IMR-90 (cell line): ENCODE results near the gene SRXN1. TPM values are rescaled to one million over a fixed set of nuclear protein-coding genes. Genes with fewer than 3 reads are reported as not detected.

Source experiments
- ATAC-seq: fragments of 200-7000 bp; cut with Tn5 transposase; 2 replicates; pipeline ENCODE4 v1.9.1; 2020; ENCODE audit warnings: low read depth, mild to moderate bottlenecking, moderate library complexity
- BruUV-seq: library from RNA; stranded (reverse); fragments of 400-500 nt; replicated peaks from 2 replicates; lab custom pipeline; 2021; lab: Mats Ljungman, UMichigan
- CTCF ChIA-PET: fragments of 300-600 bp; formaldehyde crosslinking; extraction: SDS; loops from one replicate; lab custom pipeline; 2021; ENCODE audit warnings: antibody characterized with exemption; lab: Yijun Ruan, JAX
- POLR2A ChIA-PET: fragments of 300-600 bp; sonication (Branson Sonifier 250); formaldehyde crosslinking; loops from one replicate; lab custom pipeline; 2022; ENCODE audit warnings: antibody characterized with exemption; ENCODE audit not compliant: unreplicated experiment; lab: Charles Lee
- DNase-seq: peaks from one replicate; pipeline ENCODE4 v3.0.0; 2013
- H2AFZ ChIP-seq: replicated peaks from 2 replicates; pipeline ENCODE3; 2013; ENCODE audit warnings: low read length, mild to moderate bottlenecking; ENCODE audit not compliant: poor library complexity
- H2AK5ac ChIP-seq: 2 replicates; pipeline ENCODE4 v1.6.1; 2013; ENCODE audit warnings: low read depth, low read length, inconsistent platforms
- H2AK9ac ChIP-seq: replicated peaks from 2 replicates; pipeline ENCODE3; 2013; ENCODE audit warnings: mild to moderate bottlenecking, low read depth, low read length, moderate library complexity; ENCODE audit not compliant: poor library complexity
- H2BK120ac ChIP-seq: 2 replicates; pipeline ENCODE4 v1.6.1; 2013; ENCODE audit warnings: low read depth, low read length, inconsistent platforms
- H2BK15ac ChIP-seq: 3 replicates; pipeline ENCODE4 v1.6.1; 2013; ENCODE audit warnings: low read depth, low read length, inconsistent platforms
- H2BK20ac ChIP-seq: 2 replicates; pipeline ENCODE4 v1.6.1; 2013; ENCODE audit warnings: low read depth, mild to moderate bottlenecking, inconsistent platforms, low read length, moderate library complexity
- H2BK5ac ChIP-seq: 2 replicates; pipeline ENCODE4 v1.6.1; 2013; ENCODE audit warnings: mild to moderate bottlenecking, low read depth, low read length, inconsistent platforms; ENCODE audit not compliant: poor library complexity, severe bottlenecking
- H3K14ac ChIP-seq: replicated peaks from 2 replicates; pipeline ENCODE4 v1.6.1; 2013; ENCODE audit warnings: low read depth, low read length, inconsistent platforms
- H3K18ac ChIP-seq: 2 replicates; pipeline ENCODE4 v1.6.1; 2013; ENCODE audit warnings: low read depth, low read length, control low read depth
- H3K23ac ChIP-seq: 2 replicates; pipeline ENCODE4 v1.6.1; 2013; ENCODE audit warnings: low read depth, low read length, inconsistent platforms
- H3K27ac ChIP-seq: 2 replicates; pipeline ENCODE4 v1.5.1; 2013; ENCODE audit warnings: mild to moderate bottlenecking, control low read depth, low read length; ENCODE audit not compliant: insufficient read depth
- H3K27me3 ChIP-seq: 2 replicates; pipeline ENCODE4 v1.6.1; 2013; ENCODE audit warnings: low read length; ENCODE audit not compliant: control insufficient read depth, insufficient read depth
- H3K36me3 ChIP-seq: 2 replicates; pipeline ENCODE4 v1.6.1; 2013; ENCODE audit warnings: low read length, mixed read lengths; ENCODE audit not compliant: control insufficient read depth, insufficient read depth
- H3K4ac ChIP-seq: 2 replicates; pipeline ENCODE4 v1.6.1; 2013; ENCODE audit warnings: low read depth, low read length, inconsistent platforms
- H3K4me1 ChIP-seq: 2 replicates; pipeline ENCODE4 v1.6.1; 2013; ENCODE audit warnings: low read length, mixed read lengths; ENCODE audit not compliant: control insufficient read depth, insufficient read depth
- H3K4me2 ChIP-seq: 2 replicates; pipeline ENCODE4 v1.6.1; 2013; ENCODE audit warnings: low read depth, mild to moderate bottlenecking, control low read depth, low read length, moderate library complexity
- H3K4me3 ChIP-seq: 2 replicates; pipeline ENCODE4 v1.5.1; 2013; ENCODE audit warnings: low read depth, mild to moderate bottlenecking, control low read depth, low read length, moderate library complexity; ENCODE audit not compliant: insufficient read depth
- H3K56ac ChIP-seq: 2 replicates; pipeline ENCODE4 v1.6.1; 2013; ENCODE audit warnings: low read length, inconsistent platforms; ENCODE audit not compliant: insufficient read depth; ENCODE audit errors: extremely low read depth
- H3K79me1 ChIP-seq, 2 experiments: 2 replicates each; pipeline ENCODE4 v1.6.1; 2013; ENCODE audit warnings: low read length in 2 of 2, inconsistent platforms in 1 of 2, low read depth in 1 of 2
- H3K9ac ChIP-seq: 2 replicates; pipeline ENCODE4 v1.6.1; 2013; ENCODE audit warnings: low read depth, low read length, control low read depth
- H3K9me1 ChIP-seq: 2 replicates; pipeline ENCODE4 v1.6.1; 2013; ENCODE audit warnings: low read length, inconsistent platforms; ENCODE audit not compliant: insufficient read depth
- H3K9me3 ChIP-seq: 2 replicates; pipeline ENCODE4 v1.6.1; 2013; ENCODE audit warnings: low read length; ENCODE audit not compliant: control insufficient read depth, insufficient read depth
- H4K20me1 ChIP-seq: 2 replicates; pipeline ENCODE4 v1.6.1; 2013; ENCODE audit warnings: low read length, inconsistent platforms; ENCODE audit not compliant: insufficient read depth
- H4K5ac ChIP-seq: 2 replicates; pipeline ENCODE4 v1.6.1; 2013; ENCODE audit warnings: mild to moderate bottlenecking, low read depth, low read length, control low read depth
- H4K8ac ChIP-seq, 2 experiments: 2 replicates each; pipeline ENCODE4 v1.6.1; 2013; ENCODE audit warnings: low read depth in 2 of 2, low read length in 2 of 2, control low read depth in 1 of 2, inconsistent platforms in 1 of 2
- H4K91ac ChIP-seq: 2 replicates; pipeline ENCODE4 v1.6.1; 2013; ENCODE audit warnings: low read depth, low read length, inconsistent platforms; ENCODE audit not compliant: insufficient read depth
- FOS ChIP-seq: fragments of 150-350 bp; IDR thresholded peaks from 2 replicates; pipeline ENCODE4 v1.6.1; 2016; ENCODE audit warnings: low read depth, low read length
- POLR2A ChIP-seq: IDR thresholded peaks from 2 replicates; pipeline ENCODE4 v1.6.1; 2012; ENCODE audit warnings: mild to moderate bottlenecking, low read depth, low read length
- WGBS, 2 experiments: methylation state at CpG; one replicate each; pipeline versions ENCODE4 v1.1.5 to v1.1.7; 2013; ENCODE audit warnings: missing lambda C conversion rate in 2 of 2; ENCODE audit not compliant: insufficient read length in 1 of 2; ENCODE audit errors: extremely low coverage in 2 of 2; 5-methylcytosine and 5-hydroxymethylcytosine counted together
- dilution Hi-C: fragments of 300-500 bp; cut with HindIII; formaldehyde crosslinking; loops from one replicate; pipeline ENCODE4 v1.14.3; 2018; ENCODE audit warnings: low sequenced_read_pairs; ENCODE audit not compliant: unreplicated experiment
- in situ Hi-C: fragments of 300-500 bp; cut with MboI; formaldehyde crosslinking; loops from 3 replicates; pipeline ENCODE4 v1.14.3; 2019; ENCODE audit warnings: low sequenced_read_pairs, inconsistent platforms, mixed read lengths
- intact Hi-C: fragments of 100-400 bp; cut with micrococcal nuclease; formaldehyde crosslinking; loops from 2 replicates; pipeline ENCODE4 v1.10.0; 2022
- polyA plus RNA-seq, 3 experiments: library from polyadenylated mRNA; depleted of rRNA; stranded (reverse); fragments of >200 nt; gene quantifications; 2 replicates each; pipeline ENCODE4 v1.2.3, GENCODE V29; 2012; ENCODE audit warnings: low replicate concordance in 1 of 3
- total RNA-seq: library from RNA; depleted of rRNA; stranded (reverse); fragments of >200 nt; gene quantifications from 2 replicates; pipeline ENCODE4 v1.2.3, GENCODE V29; 2012
- TF ChIP-seq, protein P1 (sequence below): fragments of 150-350 bp; IDR thresholded peaks from 2 replicates; pipeline ENCODE4 v1.6.1; 2016; ENCODE audit warnings: low read depth, mild to moderate bottlenecking, low read length, moderate library complexity, borderline replicate concordance

The SRXN1 gene
- total and polyA plus RNA-seq, 2 of the 4 experiments (the other 2 are of a cell fraction): 51.2 to 71.2 TPM

DNA sequence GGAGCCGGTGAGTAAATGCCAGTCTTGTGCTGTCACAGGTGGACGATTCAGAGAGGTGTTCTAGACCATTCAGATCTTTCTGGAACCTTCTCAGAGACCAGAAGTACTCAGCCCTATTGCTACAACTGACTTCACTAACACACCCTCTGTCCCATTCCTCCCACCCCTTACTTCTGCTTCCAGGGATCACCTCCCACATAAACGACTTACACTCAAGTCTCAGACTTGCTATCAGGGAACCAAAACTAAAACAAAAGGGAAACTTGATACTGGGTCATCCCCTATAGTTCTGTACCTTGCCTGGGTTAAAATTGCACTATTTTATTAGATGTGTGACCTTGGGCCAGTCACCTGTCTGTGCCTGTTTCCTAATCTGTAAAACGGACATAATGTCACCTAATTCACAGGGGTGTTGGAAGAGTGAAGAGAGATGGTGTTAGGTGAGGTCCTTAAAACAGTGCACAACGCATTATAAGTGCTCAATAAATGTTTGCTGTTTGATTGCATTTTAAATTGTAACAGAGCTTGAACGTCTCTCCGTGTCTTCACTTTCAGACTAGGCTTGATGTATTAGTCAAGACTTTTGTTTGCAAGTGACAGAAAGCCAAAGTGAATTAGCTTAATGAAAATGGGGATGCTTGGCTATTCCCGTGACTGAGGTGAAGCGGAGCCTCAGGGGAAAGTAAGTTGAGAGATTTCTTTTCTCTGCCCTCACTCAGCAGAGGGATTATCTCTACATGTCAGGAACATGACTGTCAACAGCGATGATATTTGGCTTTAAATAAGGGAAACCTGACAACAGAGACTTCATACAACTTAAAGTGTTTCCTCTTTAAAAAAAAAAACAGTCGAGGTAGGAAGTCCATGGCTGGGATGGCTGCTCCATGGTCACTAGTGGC, 3.0 kb upstream of the SRXN1 start:
- H3K4ac ChIP-seq: no peak overlapping the region
- H3K4me3 ChIP-seq: no peak overlapping the region
- ChIA-PET POLR2A (no interaction called here), CTCF (interaction anchor here (0.6 to 1.1 kb wide), 2 partner anchors 11 to 327 kb away, joined by 3 read pairs; no protein-coding TSS in a partner anchor)
- H3K9me1 ChIP-seq: peaks cover 9% of the 10 kb centered on the region
- no peak overlapping the region for H2AFZ ChIP-seq
- H3K36me3 ChIP-seq: peaks cover under 1% of the 10 kb centered on the region; the same call in 1 of the 2 replicates
- intact Hi-C loops (no loop called here), dilution Hi-C loops (no loop called here), in situ Hi-C loops (loop anchor here (10.0 kb wide), 3 partner anchors 111 to 301 kb away; partner anchors contain the start of gene CSNK2A1)
- H4K20me1 ChIP-seq: peaks cover 12% of the 10 kb centered on the region
- no peak overlapping the region for H3K9ac ChIP-seq
- H3K9me3 ChIP-seq: no peaks in the 10 kb centered on the region
- no peak for TF ChIP-seq POLR2A
- TF ChIP-seq, protein P1, sequence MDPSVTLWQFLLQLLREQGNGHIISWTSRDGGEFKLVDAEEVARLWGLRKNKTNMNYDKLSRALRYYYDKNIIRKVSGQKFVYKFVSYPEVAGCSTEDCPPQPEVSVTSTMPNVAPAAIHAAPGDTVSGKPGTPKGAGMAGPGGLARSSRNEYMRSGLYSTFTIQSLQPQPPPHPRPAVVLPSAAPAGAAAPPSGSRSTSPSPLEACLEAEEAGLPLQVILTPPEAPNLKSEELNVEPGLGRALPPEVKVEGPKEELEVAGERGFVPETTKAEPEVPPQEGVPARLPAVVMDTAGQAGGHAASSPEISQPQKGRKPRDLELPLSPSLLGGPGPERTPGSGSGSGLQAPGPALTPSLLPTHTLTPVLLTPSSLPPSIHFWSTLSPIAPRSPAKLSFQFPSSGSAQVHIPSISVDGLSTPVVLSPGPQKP: no peak
- no peak for TF ChIP-seq FOS
- no peak for DNase-seq
- no peak overlapping the region for H2BK15ac ChIP-seq
- no peak overlapping the region for H3K14ac ChIP-seq
- 80% methylated on average over 3 of the region's 11 CpGs; no CpG with 5 or more reads in 1 of the 2 experiments for WGBS, 2 experiments
- H3K4me2 ChIP-seq: no peak overlapping the region
- peaks cover 5% of the 10 kb centered on the region; the same call in 1 of the 2 replicates for H3K27me3 ChIP-seq
- no peak overlapping the region for H2BK120ac ChIP-seq
- H3K18ac ChIP-seq: no peak overlapping the region
- no peak overlapping the region for H2AK5ac ChIP-seq
- H3K23ac ChIP-seq: no peak overlapping the region
- no peak overlapping the region for H3K27ac ChIP-seq
- no TSS peak for BruUV-seq
- H3K79me1 ChIP-seq: peaks cover 16 to 23% of the 10 kb centered on the region in 2 experiments
- no peak overlapping the region for H2BK5ac ChIP-seq
- no peak overlapping the region for H4K91ac ChIP-seq
- no peak overlapping the region for H3K56ac ChIP-seq
- no peak overlapping the region for H4K8ac ChIP-seq
- H3K4me1 ChIP-seq: peaks cover 18% of the 10 kb centered on the region
- no peak overlapping the region for H4K5ac ChIP-seq
- H2AK9ac ChIP-seq: no peak overlapping the region
- no peak overlapping the region for H2BK20ac ChIP-seq
- ATAC-seq: no peak
